Measurements from ENCODE around the gene C1QL2.

The C1QL2 gene

DNA sequence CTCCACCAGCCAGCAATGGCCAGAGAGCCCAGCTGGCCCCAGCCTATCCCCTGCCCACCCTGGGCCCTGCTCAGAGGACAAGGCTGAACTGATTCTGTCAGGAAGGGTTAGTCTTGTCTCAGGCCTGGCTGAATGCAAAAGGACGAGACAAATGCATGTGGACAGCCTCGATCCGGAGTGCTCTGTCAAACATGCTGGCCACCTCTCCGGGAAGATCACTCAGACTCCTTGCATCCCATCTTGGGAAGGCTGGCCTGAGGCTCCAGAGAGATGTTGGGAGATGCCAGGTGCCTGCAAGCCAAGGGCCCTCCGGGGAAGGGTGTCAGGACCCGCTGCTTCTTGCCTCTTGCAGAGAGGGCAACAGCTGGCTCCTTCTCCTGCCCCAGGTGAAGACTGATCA is 20.2 kb upstream of the C1QL2 start:
- no peak for DNase-seq

GRCh38 chr2:119177838-119178190 is 19.3 kb upstream of the C1QL2 start:
- DNase-seq: no peak

DNA sequence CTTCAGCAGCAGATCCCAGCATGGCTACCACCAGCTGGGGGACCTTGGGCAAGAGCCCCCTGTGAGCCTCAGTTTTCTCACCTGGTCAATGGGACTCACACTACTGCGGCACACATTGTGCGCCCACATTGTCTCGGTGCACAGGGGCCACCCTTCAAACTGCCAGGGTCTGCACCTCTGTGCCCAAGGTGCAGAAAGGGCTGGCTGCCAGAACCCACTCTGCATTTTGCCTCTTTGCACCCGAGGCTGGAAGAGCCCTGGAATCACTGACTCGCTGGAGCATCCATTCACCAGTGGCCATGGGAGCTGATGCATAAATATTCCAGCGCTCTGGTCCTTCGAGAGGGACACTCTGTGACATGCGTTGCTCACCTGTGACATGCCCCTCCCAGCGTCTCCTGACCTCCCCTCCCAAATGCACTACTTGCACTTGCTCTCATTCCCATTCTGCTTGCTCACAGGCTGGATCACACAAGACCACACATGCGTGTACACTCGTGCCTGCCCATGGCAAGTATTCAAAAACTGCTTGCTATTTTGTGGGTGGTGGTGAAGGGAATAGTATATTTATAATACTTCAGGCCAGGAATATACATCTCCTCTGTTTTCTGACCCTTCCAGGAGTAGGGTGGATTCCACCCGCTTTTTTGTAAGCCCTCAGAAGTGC is 18.8 kb upstream of the C1QL2 start:
- DNase-seq: no peak

DNA sequence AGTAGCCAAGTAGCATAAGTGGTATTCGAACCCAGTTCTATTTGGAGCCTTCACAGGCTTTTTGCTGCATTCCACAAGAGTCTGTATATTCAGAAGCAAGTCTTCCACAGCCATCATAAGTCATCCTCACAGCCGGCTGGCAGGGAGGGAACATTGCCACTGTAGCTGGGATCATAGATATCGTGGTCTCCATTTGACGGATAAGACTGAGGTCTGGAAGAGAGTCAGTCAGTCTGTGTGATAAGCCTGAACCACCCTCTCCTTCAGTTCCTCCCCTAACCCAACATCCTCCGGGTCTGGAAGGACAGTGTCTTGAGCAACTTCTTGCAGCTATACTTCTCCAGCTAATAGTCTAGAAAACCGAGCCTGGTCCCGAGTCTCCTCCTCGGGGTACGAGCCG is 17.0 kb upstream of the C1QL2 start:
- DNase-seq: no peak

GRCh38 chr2:119174993-119175347 is 16.4 kb upstream of the C1QL2 start:
- DNase-seq: no peak

DNA sequence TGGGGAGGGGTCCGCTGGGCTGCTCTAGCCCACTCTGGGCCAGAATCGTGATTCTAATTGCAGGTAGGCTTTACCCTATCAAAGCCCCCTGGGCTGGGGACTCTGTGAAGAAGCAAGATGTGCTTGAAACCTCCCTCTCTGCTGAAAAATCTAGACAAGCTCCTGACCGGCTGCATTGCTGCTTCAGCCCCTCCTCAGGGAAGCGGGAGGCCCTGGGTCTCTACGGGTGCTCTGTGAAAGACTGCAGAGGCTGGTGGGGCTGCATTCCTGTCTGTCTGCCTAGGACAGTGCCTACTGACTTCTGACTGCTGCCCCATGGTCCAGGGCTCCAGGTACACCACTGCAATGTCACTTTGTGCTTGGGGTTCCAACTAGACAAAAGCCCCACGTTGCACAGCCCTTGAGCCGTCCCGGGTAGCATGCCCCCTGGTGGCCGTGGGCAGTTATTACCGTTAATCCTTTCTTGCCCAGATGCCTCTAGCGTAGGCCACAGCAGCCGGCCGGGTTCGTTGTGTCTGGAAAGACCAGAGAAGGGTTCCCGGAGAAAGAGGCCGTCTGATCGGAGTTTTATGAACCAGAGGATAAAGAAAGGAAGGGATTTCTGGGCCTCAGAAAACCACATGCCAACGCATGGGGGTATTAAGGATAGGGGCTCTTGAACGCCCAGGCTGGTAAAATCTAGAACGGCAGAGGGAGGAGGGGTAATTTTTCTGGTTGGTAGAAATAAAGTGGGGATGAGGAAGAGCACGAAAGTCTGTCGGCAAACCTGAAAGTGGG is 15.9 kb upstream of the C1QL2 start:
- no peak for DNase-seq

- no peak for DNase-seq
These were observed 15.1 kb upstream of the C1QL2 start for GRCh38 chr2:119173556-119174060.

- DNase-seq: no peak
These were observed 12.0 kb upstream of the C1QL2 start for GRCh38 chr2:119170504-119170903.

GRCh38 chr2:119169717-119170116 is 11.2 kb upstream of the C1QL2 start:
- DNase-seq: no peak

DNA sequence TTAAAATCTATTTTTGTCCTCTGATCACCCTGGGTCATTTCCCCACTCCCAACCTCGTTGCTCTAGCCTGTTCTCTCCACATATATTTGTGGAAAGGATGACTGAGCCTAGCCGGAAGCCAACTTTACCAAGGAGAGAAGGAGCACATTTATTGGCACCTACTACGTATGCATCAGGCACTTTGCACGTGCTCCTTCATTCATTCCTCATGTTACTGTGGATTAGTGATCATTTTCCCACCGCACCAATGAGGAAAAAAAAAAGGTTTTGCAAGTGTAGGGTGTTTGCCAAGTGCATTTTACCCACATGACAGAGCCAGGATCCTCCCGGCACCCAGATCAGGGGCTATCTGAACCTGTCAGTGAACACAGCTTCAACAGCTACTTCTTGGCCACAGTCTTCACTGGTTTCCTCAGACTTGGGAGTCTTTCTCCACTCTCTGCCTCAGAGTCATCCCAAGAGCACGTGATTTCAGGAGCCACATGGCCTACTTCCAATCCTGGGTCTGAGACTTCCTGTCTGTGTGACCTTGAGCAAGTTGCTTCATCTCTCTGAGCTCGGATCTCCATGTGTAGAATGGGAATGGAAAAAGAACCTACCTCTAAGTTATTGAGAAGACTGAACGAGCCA is 1.9 kb upstream of the C1QL2 start:
- no peak for DNase-seq

DNA sequence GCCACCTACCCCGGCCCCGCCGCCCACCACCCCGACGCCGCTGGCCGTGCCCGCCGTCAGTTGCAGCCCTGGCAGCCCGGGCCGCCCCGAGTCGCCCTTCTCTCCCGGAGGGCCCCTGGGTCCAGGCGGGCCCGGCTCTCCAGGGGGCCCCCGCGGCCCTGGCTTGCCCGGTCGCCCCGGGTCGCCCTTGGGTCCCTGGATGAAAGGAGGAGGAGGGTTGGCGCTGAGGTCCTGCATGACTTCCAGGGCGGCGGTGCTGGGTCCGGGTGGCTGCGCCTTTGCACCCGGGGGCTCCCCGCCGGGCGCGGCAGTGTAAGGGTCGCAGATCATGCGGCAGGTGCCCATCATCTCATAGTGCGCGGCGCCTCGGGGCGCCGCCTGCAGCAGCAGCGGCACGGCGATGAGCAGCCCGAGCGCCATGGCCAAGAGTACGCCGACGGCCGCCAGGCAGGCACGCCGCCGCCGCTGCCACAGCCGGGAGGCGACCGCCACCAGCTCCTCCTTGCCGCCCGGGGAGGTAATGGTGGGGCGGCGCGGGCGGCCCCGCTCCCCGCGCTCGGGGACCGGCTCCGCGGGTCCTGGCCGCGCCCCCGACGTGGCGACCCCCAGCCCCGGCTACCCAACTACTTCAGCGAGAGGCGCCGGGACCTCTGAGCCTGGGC is 570 bp downstream of the C1QL2 start:
- no peak for DNase-seq

DNA sequence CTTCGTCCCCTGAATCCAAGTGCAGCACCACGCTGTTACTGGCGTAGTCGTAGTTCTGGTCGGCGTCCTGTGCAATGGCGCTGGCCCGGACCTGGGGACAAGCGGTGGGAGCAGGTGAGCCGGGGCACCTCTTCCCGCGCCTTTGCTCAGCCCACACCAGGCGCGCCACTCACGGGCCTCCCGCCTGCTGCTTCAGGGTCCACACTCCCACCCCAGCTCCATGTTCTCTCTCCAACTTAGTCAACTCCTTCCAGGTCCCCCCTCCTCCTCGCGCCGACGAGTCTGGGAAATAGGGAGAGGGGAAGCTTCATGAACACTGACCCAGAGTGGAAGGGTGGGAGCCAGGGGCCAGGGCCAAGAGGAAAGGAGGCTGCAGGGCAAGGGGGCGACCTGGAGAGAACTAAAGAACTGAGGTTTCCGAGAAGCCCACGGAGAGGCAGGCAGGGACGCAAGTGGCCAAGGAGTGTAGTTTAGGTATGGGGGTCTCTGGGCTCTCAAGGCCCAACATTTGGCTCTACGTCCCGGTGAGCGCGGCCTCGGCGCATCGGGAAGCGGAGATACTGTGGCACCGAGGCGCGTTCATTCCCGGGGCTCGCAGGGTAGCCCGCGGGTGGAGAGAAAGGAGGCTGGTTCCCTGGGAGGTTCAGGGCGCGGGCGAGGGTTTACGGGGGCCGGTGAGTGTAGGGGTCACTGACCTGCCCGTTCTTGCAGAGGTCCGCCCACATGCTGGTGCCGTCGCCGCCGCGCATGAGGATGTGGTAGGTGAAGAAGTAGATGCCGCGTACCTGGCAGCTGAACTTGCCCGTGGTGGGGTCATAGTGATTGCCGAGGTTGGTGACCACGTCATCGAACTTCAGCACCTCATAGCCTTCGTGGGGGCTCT is 1.4 kb downstream of the C1QL2 start:
- DNase-seq: no peak

- no peak for DNase-seq
These were observed 2.3 kb downstream of the C1QL2 start for GRCh38 chr2:119156105-119156890.

DNA sequence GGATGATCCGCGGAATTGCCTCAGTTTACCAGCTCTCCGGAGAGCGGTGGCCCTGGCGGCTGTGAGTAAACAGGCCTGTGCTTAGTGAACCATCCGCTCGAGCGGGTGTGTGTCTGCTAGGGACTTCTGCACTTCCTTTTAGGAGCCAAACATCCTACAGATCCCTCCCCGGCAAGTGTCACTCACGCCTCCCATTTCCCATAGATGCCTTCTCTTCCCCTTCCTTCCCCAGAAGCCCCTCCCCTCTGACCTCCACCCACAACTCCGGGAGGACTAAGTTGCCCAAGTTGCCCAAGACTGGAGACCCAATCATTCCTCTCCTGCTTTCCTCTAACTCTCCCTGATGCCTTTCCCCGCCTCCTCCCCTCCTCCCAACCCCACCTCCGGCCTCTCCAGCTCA is 2.9 kb downstream of the C1QL2 start:
- DNase-seq: no peak

DNA sequence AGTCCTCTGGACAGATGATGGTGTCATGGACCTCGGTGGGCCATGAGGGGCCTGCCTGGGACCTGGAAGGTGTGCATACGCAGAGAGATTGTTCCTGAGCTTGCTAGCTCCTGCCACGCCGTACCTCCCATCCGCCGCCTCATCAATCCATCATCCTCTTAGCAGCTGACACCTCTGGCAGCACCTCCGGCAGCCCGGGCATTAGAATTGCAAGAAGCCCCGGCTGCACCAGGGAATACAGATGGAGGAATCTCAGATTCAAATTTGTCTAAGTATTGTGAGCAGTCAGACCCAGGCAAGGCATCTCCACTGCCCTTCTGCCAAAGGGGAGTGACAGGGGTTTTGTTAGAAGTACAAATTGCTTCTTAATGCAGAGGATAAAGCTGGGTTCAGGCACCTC is 4.5 kb downstream of the C1QL2 start:
- no peak for DNase-seq

GRCh38 chr2:119149611-119150010 is 8.9 kb downstream of the C1QL2 start:
- no peak for DNase-seq

DNA sequence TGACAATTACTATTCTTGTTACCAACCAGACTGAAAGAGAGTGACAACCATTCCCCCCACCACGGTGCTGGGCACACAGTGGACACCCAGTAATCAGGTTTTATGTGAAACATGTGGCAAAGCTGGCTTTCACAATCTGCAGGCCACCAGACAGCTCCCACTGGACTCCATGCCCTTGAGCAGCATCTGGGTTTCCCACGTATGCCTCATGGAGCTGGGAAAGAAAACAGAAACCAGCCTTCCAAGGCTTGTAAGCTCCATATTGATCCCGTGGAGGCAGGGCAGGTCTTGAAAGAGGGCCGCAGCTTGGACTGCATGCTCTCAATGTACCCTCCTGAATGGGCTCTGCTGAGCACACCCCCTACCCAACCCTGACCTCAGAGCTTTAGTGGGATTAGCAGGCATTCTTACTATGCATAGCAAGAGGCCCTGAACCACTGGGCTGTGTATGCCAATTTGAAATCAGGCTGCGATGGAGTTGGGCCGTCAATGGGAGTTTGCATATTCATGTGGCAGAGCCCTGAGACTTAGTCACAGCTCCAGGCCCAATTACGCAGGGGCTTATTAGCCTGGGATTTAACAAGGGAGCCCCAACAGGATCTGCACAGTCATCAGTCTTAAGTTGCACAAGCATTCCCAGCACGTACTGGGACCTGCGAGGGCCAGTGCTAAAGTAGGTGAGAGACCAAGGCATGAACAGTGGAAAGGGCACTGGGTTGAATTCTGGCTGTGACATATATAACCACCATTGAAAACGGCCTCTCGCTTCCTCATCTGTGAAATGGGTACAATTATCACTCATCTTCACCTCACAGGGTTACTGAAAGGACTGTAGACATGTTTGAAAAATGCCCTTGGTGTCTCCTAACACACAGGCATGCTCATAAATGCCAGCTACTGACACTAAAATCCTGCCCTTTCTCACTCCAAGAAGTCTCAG is 10.5 kb downstream of the C1QL2 start:
- DNase-seq: no peak

- no peak for DNase-seq
These were observed 13.7 kb downstream of the C1QL2 start for GRCh38 chr2:119144806-119145205.

DNA sequence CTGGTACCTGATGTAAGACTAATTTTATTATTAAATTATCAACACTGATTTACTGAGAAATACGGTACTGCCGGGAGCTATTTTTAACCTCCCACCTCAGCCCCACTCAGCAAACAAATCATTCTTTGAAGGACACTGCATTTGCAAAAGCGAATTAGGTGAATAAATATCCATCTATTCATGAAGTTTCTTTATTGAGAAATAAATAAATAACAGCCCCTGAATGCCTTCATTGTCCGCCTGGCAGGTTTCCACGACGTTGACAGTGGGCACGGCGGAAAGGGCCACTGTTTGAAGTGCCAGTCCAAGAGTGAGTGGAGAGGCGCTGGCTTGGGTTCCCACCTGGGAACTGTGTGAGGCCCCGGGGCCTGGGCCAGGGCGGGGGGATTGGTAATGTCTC is 15.7 kb downstream of the C1QL2 start:
- DNase-seq: no peak

DNA sequence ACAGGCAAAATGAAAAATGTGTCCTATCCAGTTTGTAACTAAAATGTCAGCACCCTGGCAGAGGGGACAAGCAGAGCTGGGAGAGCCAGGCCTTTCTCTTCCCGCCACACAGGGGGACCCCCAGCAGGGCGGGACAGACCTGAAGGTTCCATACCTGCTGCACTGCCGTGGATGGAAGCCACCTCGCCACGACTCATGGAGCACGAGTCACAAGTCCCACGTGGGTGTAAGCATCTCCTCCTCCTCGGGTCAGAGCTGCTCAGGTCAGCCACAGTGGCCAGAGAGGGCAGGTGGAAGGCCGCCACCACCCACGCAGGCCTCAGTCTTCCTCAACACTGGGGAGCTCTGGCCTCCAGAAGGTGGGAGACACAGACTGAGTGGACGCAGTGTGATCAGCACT is 21.0 kb downstream of the C1QL2 start:
- no peak for DNase-seq

DNA sequence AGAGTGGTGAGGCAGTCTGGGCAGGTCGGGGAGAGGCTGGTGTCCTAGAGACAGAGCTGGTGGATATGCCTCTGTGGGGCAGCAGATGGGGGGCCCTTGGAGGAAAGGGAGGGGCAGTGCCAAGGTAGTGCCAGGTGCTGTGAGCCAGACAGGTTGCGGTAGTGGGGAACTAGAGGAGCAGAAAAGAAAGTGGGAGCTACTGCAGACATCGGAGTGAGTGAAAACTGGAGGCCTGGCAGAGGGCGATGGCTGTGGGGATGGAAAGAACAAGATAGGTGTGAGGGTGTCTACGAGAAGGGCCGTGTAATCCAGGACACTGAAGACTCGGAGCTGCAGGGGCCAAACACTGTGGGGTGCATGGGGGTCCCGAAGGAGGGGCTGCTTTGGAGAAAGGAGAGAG is 21.7 kb downstream of the C1QL2 start:
- no peak for DNase-seq
